ENCODE measurements around the gene VWCE. TPM values are rescaled to one million over a fixed set of nuclear protein-coding genes. Genes with fewer than 3 reads are reported as not detected.

VWCE gene
- total RNA-seq, 2 experiments from 2014 or later: 0.79 to 5.5 TPM

GRCh38 chr11:61266602-61267001 is 28.5 kb downstream of the VWCE start:
- no peak overlapping the region for H3K4me3 ChIP-seq (ENCODE audit: low read depth, low read length, poor library complexity, severe bottlenecking)
- H3K9me2 ChIP-seq (ENCODE audit: insufficient read depth, low read length): no peaks in the 10 kb centered on the region
- no peak for TF ChIP-seq EZH2phosphoT487 (IDR thresholded peaks at IDR 0.05; ENCODE audit: borderline replicate concordance, low read depth, low read length)
- no peak for TF ChIP-seq CTCF (conservative IDR thresholded peaks at IDR 0.05; ENCODE audit: low read length)
- H3K36me3 ChIP-seq (ENCODE audit: insufficient read depth, low read length): no peaks in the 10 kb centered on the region
- ChIA-PET POLR2A (no interaction called here), CTCF (ENCODE audit: unreplicated experiment) (no interaction called here)
- intact Hi-C loops (cut with micrococcal nuclease; ENCODE audit: unreplicated experiment): no loop called here
- H3K27ac ChIP-seq (ENCODE audit: low read depth, low read length, poor library complexity, severe bottlenecking): no peak overlapping the region
- no peak for DNase-seq (ENCODE audit: low spot score)
- H3K4me2 ChIP-seq (ENCODE audit: low read length): no peak overlapping the region
- no peaks in the 10 kb centered on the region for H3K4me1 ChIP-seq (ENCODE audit: insufficient read depth, low read length, poor library complexity, severe bottlenecking)
- no peaks in the 10 kb centered on the region for H3K79me2 ChIP-seq (ENCODE audit: insufficient read depth, low read depth, low read length)
- BruUV-seq (replicated peaks): no TSS peak
- H3K9me3 ChIP-seq (ENCODE audit: low read length): no peaks in the 10 kb centered on the region
- H2AFZ ChIP-seq (ENCODE audit: low read length): no peak overlapping the region
- H4K20me1 ChIP-seq (ENCODE audit: insufficient read depth, low read length): no peaks in the 10 kb centered on the region

GRCh38 chr11:61265357-61265756 is 29.8 kb downstream of the VWCE start:
- H3K4me3 ChIP-seq (ENCODE audit: low read depth, low read length, poor library complexity, severe bottlenecking): no peak overlapping the region
- BruUV-seq (replicated peaks): no TSS peak
- ChIA-PET CTCF (ENCODE audit: unreplicated experiment) (no interaction called here), POLR2A (interaction anchor here (0.6 kb wide), 1 partner anchor 13 kb away, joined by 3 read pairs; no protein-coding TSS in a partner anchor)
- H3K27ac ChIP-seq (ENCODE audit: low read depth, low read length, poor library complexity, severe bottlenecking): no peak overlapping the region
- no peak overlapping the region for H3K4me2 ChIP-seq (ENCODE audit: low read length)
- H4K20me1 ChIP-seq (ENCODE audit: insufficient read depth, low read length): no peaks in the 10 kb centered on the region
- no peak for DNase-seq (ENCODE audit: low spot score)
- intact Hi-C loops (cut with micrococcal nuclease; ENCODE audit: unreplicated experiment): no loop called here
- no peak overlapping the region for H2AFZ ChIP-seq (ENCODE audit: low read length)
- no peaks in the 10 kb centered on the region for H3K9me2 ChIP-seq (ENCODE audit: insufficient read depth, low read length)
- no peaks in the 10 kb centered on the region for H3K4me1 ChIP-seq (ENCODE audit: insufficient read depth, low read length, poor library complexity, severe bottlenecking)
- H3K36me3 ChIP-seq (ENCODE audit: insufficient read depth, low read length): no peaks in the 10 kb centered on the region
- TF ChIP-seq CTCF (conservative IDR thresholded peaks at IDR 0.05; ENCODE audit: low read length) (no peak), EZH2phosphoT487 (IDR thresholded peaks at IDR 0.05; ENCODE audit: borderline replicate concordance, low read depth, low read length) (no peak)
- no peaks in the 10 kb centered on the region for H3K9me3 ChIP-seq (ENCODE audit: low read length)
- H3K79me2 ChIP-seq (ENCODE audit: insufficient read depth, low read depth, low read length): no peaks in the 10 kb centered on the region

DNA sequence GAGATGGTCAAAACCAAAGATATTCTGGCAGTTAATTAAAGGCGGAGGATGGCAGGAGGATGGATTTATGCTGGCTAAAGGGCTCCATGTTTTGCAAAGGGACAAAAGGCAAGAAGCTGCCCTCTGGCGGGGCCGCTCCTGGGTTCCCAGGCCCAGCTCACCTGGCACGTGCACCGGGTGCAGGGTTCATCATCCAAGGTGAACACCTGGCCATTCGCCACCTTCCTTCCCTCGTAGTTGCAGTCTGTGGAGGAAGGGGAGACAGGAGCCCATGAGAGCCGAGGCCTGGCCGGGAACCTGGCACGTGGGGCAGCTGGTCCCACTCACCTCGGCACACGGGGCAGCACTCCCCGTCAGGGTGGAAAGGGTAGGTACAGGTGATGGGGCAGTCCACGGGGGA is 30.3 kb downstream of the VWCE start:
- intact Hi-C loops (cut with micrococcal nuclease; ENCODE audit: unreplicated experiment): no loop called here
- no peak for DNase-seq (ENCODE audit: low spot score)
- no peak overlapping the region for H3K4me2 ChIP-seq (ENCODE audit: low read length)
- ChIA-PET POLR2A (no interaction called here), CTCF (ENCODE audit: unreplicated experiment) (no interaction called here)
- H3K4me3 ChIP-seq (ENCODE audit: low read depth, low read length, poor library complexity, severe bottlenecking): no peak overlapping the region
- BruUV-seq (replicated peaks): no TSS peak
- no peak overlapping the region for H3K27ac ChIP-seq (ENCODE audit: low read depth, low read length, poor library complexity, severe bottlenecking)
- no peak overlapping the region for H2AFZ ChIP-seq (ENCODE audit: low read length)
- H3K79me2 ChIP-seq (ENCODE audit: insufficient read depth, low read depth, low read length): no peaks in the 10 kb centered on the region
- TF ChIP-seq CTCF (conservative IDR thresholded peaks at IDR 0.05; ENCODE audit: low read length): no peak
- no peak for TF ChIP-seq EZH2phosphoT487 (IDR thresholded peaks at IDR 0.05; ENCODE audit: borderline replicate concordance, low read depth, low read length)
- H4K20me1 ChIP-seq (ENCODE audit: insufficient read depth, low read length): no peaks in the 10 kb centered on the region
- H3K9me3 ChIP-seq (ENCODE audit: low read length): no peaks in the 10 kb centered on the region
- no peaks in the 10 kb centered on the region for H3K9me2 ChIP-seq (ENCODE audit: insufficient read depth, low read length)
- H3K4me1 ChIP-seq (ENCODE audit: insufficient read depth, low read length, poor library complexity, severe bottlenecking): no peaks in the 10 kb centered on the region
- H3K36me3 ChIP-seq (ENCODE audit: insufficient read depth, low read length): no peaks in the 10 kb centered on the region

All from OCI-LY7 (cell line).